IMR-90 (cell line): ENCODE data around the gene CAMKMT. TPM values are rescaled to one million over a fixed set of nuclear protein-coding genes. Genes with fewer than 3 reads are reported as not detected.

Experiments
- ATAC-seq: fragments of 200-7000 bp; cut with Tn5 transposase; 2 replicates; pipeline ENCODE4 v1.9.1; 2020; ENCODE audit warnings: low read depth, mild to moderate bottlenecking, moderate library complexity
- BruUV-seq: library from RNA; stranded (reverse); fragments of 400-500 nt; replicated peaks from 2 replicates; lab custom pipeline; 2021; lab: Mats Ljungman, UMichigan
- CTCF ChIA-PET: fragments of 300-600 bp; formaldehyde crosslinking; extraction: SDS; loops from one replicate; lab custom pipeline; 2021; ENCODE audit warnings: antibody characterized with exemption; lab: Yijun Ruan, JAX
- POLR2A ChIA-PET: fragments of 300-600 bp; sonication (Branson Sonifier 250); formaldehyde crosslinking; loops from one replicate; lab custom pipeline; 2022; ENCODE audit warnings: antibody characterized with exemption; ENCODE audit not compliant: unreplicated experiment; lab: Charles Lee
- DNase-seq: peaks from one replicate; pipeline ENCODE4 v3.0.0; 2013
- H2AFZ ChIP-seq: replicated peaks from 2 replicates; pipeline ENCODE3; 2013; ENCODE audit warnings: low read length, mild to moderate bottlenecking; ENCODE audit not compliant: poor library complexity
- H2AK5ac ChIP-seq: 2 replicates; pipeline ENCODE4 v1.6.1; 2013; ENCODE audit warnings: low read depth, low read length, inconsistent platforms
- H2AK9ac ChIP-seq: replicated peaks from 2 replicates; pipeline ENCODE3; 2013; ENCODE audit warnings: mild to moderate bottlenecking, low read depth, low read length, moderate library complexity; ENCODE audit not compliant: poor library complexity
- H2BK120ac ChIP-seq: 2 replicates; pipeline ENCODE4 v1.6.1; 2013; ENCODE audit warnings: low read depth, low read length, inconsistent platforms
- H2BK15ac ChIP-seq: 3 replicates; pipeline ENCODE4 v1.6.1; 2013; ENCODE audit warnings: low read depth, low read length, inconsistent platforms
- H2BK20ac ChIP-seq: 2 replicates; pipeline ENCODE4 v1.6.1; 2013; ENCODE audit warnings: low read depth, mild to moderate bottlenecking, inconsistent platforms, low read length, moderate library complexity
- H2BK5ac ChIP-seq: 2 replicates; pipeline ENCODE4 v1.6.1; 2013; ENCODE audit warnings: mild to moderate bottlenecking, low read depth, low read length, inconsistent platforms; ENCODE audit not compliant: poor library complexity, severe bottlenecking
- H3K14ac ChIP-seq: replicated peaks from 2 replicates; pipeline ENCODE4 v1.6.1; 2013; ENCODE audit warnings: low read depth, low read length, inconsistent platforms
- H3K18ac ChIP-seq: 2 replicates; pipeline ENCODE4 v1.6.1; 2013; ENCODE audit warnings: low read depth, low read length, control low read depth
- H3K23ac ChIP-seq: 2 replicates; pipeline ENCODE4 v1.6.1; 2013; ENCODE audit warnings: low read depth, low read length, inconsistent platforms
- H3K27ac ChIP-seq: 2 replicates; pipeline ENCODE4 v1.5.1; 2013; ENCODE audit warnings: mild to moderate bottlenecking, control low read depth, low read length; ENCODE audit not compliant: insufficient read depth
- H3K27me3 ChIP-seq: 2 replicates; pipeline ENCODE4 v1.6.1; 2013; ENCODE audit warnings: low read length; ENCODE audit not compliant: control insufficient read depth, insufficient read depth
- H3K36me3 ChIP-seq: 2 replicates; pipeline ENCODE4 v1.6.1; 2013; ENCODE audit warnings: low read length, mixed read lengths; ENCODE audit not compliant: control insufficient read depth, insufficient read depth
- H3K4ac ChIP-seq: 2 replicates; pipeline ENCODE4 v1.6.1; 2013; ENCODE audit warnings: low read depth, low read length, inconsistent platforms
- H3K4me1 ChIP-seq: 2 replicates; pipeline ENCODE4 v1.6.1; 2013; ENCODE audit warnings: low read length, mixed read lengths; ENCODE audit not compliant: control insufficient read depth, insufficient read depth
- H3K4me2 ChIP-seq: 2 replicates; pipeline ENCODE4 v1.6.1; 2013; ENCODE audit warnings: low read depth, mild to moderate bottlenecking, control low read depth, low read length, moderate library complexity
- H3K4me3 ChIP-seq: 2 replicates; pipeline ENCODE4 v1.5.1; 2013; ENCODE audit warnings: low read depth, mild to moderate bottlenecking, control low read depth, low read length, moderate library complexity; ENCODE audit not compliant: insufficient read depth
- H3K56ac ChIP-seq: 2 replicates; pipeline ENCODE4 v1.6.1; 2013; ENCODE audit warnings: low read length, inconsistent platforms; ENCODE audit not compliant: insufficient read depth; ENCODE audit errors: extremely low read depth
- H3K79me1 ChIP-seq, 2 experiments: 2 replicates each; pipeline ENCODE4 v1.6.1; 2013; ENCODE audit warnings: low read length in 2 of 2, inconsistent platforms in 1 of 2, low read depth in 1 of 2
- H3K9ac ChIP-seq: 2 replicates; pipeline ENCODE4 v1.6.1; 2013; ENCODE audit warnings: low read depth, low read length, control low read depth
- H3K9me1 ChIP-seq: 2 replicates; pipeline ENCODE4 v1.6.1; 2013; ENCODE audit warnings: low read length, inconsistent platforms; ENCODE audit not compliant: insufficient read depth
- H3K9me3 ChIP-seq: 2 replicates; pipeline ENCODE4 v1.6.1; 2013; ENCODE audit warnings: low read length; ENCODE audit not compliant: control insufficient read depth, insufficient read depth
- H4K20me1 ChIP-seq: 2 replicates; pipeline ENCODE4 v1.6.1; 2013; ENCODE audit warnings: low read length, inconsistent platforms; ENCODE audit not compliant: insufficient read depth
- H4K5ac ChIP-seq: 2 replicates; pipeline ENCODE4 v1.6.1; 2013; ENCODE audit warnings: mild to moderate bottlenecking, low read depth, low read length, control low read depth
- H4K8ac ChIP-seq, 2 experiments: 2 replicates each; pipeline ENCODE4 v1.6.1; 2013; ENCODE audit warnings: low read depth in 2 of 2, low read length in 2 of 2, control low read depth in 1 of 2, inconsistent platforms in 1 of 2
- H4K91ac ChIP-seq: 2 replicates; pipeline ENCODE4 v1.6.1; 2013; ENCODE audit warnings: low read depth, low read length, inconsistent platforms; ENCODE audit not compliant: insufficient read depth
- CEBPB ChIP-seq: IDR thresholded peaks from 2 replicates; pipeline ENCODE4 v1.6.1; 2012; ENCODE audit warnings: low read depth, low read length, improper control_type of control experiment
- CTCF ChIP-seq: conservative IDR thresholded peaks from 2 replicates; pipeline ENCODE4 v1.5.1; 2012; ENCODE audit warnings: mild to moderate bottlenecking, low read depth, low read length, improper control_type of control experiment
- MAFK ChIP-seq: IDR thresholded peaks from 2 replicates; pipeline ENCODE4 v1.6.1; 2012; ENCODE audit warnings: low read depth, low read length, improper control_type of control experiment
- RFX5 ChIP-seq: IDR thresholded peaks from 2 replicates; pipeline ENCODE4 v1.8.0; 2012; ENCODE audit warnings: low read depth, mild to moderate bottlenecking, low read length, moderate library complexity
- USF2 ChIP-seq: fragments of 150-350 bp; IDR thresholded peaks from 2 replicates; pipeline ENCODE4 v1.6.1; 2017; ENCODE audit warnings: mild to moderate bottlenecking, antibody characterized with exemption, low read length, low read depth
- dilution Hi-C: fragments of 300-500 bp; cut with HindIII; formaldehyde crosslinking; loops from one replicate; pipeline ENCODE4 v1.14.3; 2018; ENCODE audit warnings: low sequenced_read_pairs; ENCODE audit not compliant: unreplicated experiment
- in situ Hi-C: fragments of 300-500 bp; cut with MboI; formaldehyde crosslinking; loops from 3 replicates; pipeline ENCODE4 v1.14.3; 2019; ENCODE audit warnings: low sequenced_read_pairs, inconsistent platforms, mixed read lengths
- intact Hi-C: fragments of 100-400 bp; cut with micrococcal nuclease; formaldehyde crosslinking; loops from 2 replicates; pipeline ENCODE4 v1.10.0; 2022
- polyA plus RNA-seq, 3 experiments: library from polyadenylated mRNA; depleted of rRNA; stranded (reverse); fragments of >200 nt; gene quantifications; 2 replicates each; pipeline ENCODE4 v1.2.3, GENCODE V29; 2012; ENCODE audit warnings: low replicate concordance in 1 of 3
- total RNA-seq: library from RNA; depleted of rRNA; stranded (reverse); fragments of >200 nt; gene quantifications from 2 replicates; pipeline ENCODE4 v1.2.3, GENCODE V29; 2012

CAMKMT gene
- total and polyA plus RNA-seq, 2 of the 4 experiments (the other 2 are of a cell fraction): 4.4 to 6.8 TPM

- Histone ChIP-seq H3K4me2 (no peak overlapping the region), H2AK9ac (no peak overlapping the region), H3K23ac (no peak overlapping the region), H3K14ac (no peak overlapping the region), H3K9ac (no peak overlapping the region), H4K91ac (no peak overlapping the region), H3K36me3 (no peaks in the 10 kb centered on the region), H4K8ac (no peak overlapping the region), H3K4ac (no peak overlapping the region), H3K9me3 (no peaks in the 10 kb centered on the region), H2BK20ac (no peak overlapping the region), H2AK5ac (no peak overlapping the region), H3K18ac (no peak overlapping the region), H2AFZ (no peak overlapping the region), H4K20me1 (no peaks in the 10 kb centered on the region), H3K56ac (no peak overlapping the region), H3K79me1 (no peaks in the 10 kb centered on the region; a peak in 1 of 4 replicates), H3K4me3 (no peak overlapping the region), H2BK120ac (no peak overlapping the region), H3K9me1 (no peaks in the 10 kb centered on the region), H3K27ac (no peak overlapping the region), H3K27me3 (no peaks in the 10 kb centered on the region), H2BK15ac (no peak overlapping the region), H4K5ac (no peak overlapping the region), H3K4me1 (no peaks in the 10 kb centered on the region), H2BK5ac (no peak overlapping the region)
- in situ Hi-C loops: no loop called here
- POLR2A ChIA-PET: no interaction called here
- ATAC-seq (no peak), DNase-seq (no peak)
- CTCF ChIA-PET: no interaction called here
- TF ChIP-seq RFX5: no peak
- no peak for TF ChIP-seq USF2
- TF ChIP-seq CEBPB: no peak
- no peak for TF ChIP-seq MAFK
- no peak for TF ChIP-seq CTCF
- dilution Hi-C loops: no loop called here
- BruUV-seq: no TSS peak
- intact Hi-C loops: loop anchor here (10.0 kb wide), 1 partner anchor 285 kb away; no protein-coding TSS in a partner anchor
Measured at GRCh38 chr2:44369392-44369791, 7.6 kb downstream of the CAMKMT start.
